ENCODE data around the gene LRRC73.
A peak's percentile ranks its signal among the peaks of the same experiment; 100 is the strongest.
"Not testable (repeated sequence)": the region's sequence is repeated elsewhere in the genome, so short reads cannot be mapped to it uniquely, and the experiment has no call there.

Gene LRRC73

GRCh38 chr6:43511824-43512415 lies 1.8 kb upstream of the LRRC73 start:
- DNase-seq (ENCODE audit: low read depth in 2 of 3, low spot score in 2 of 3): no peak

DNA sequence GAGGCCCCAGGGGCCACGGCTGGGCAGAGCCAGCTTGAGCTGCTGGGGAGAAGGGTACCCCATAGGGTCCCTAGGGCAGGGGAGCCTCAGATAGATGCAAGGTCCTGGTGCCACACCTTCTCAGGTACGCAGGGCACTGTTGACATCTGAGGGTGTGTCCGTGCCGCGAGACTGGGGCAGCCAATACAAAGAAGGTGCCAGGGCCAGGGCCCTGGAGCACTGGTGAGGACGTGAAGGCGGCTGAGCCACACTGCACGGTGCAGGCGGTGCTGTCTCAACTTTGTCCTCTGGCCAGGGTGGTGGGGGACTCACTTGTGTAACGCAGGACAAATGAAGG lies 649 bp upstream of the LRRC73 start:
- no peak for DNase-seq (ENCODE audit: low read depth in 2 of 3, low spot score in 2 of 3)

DNA sequence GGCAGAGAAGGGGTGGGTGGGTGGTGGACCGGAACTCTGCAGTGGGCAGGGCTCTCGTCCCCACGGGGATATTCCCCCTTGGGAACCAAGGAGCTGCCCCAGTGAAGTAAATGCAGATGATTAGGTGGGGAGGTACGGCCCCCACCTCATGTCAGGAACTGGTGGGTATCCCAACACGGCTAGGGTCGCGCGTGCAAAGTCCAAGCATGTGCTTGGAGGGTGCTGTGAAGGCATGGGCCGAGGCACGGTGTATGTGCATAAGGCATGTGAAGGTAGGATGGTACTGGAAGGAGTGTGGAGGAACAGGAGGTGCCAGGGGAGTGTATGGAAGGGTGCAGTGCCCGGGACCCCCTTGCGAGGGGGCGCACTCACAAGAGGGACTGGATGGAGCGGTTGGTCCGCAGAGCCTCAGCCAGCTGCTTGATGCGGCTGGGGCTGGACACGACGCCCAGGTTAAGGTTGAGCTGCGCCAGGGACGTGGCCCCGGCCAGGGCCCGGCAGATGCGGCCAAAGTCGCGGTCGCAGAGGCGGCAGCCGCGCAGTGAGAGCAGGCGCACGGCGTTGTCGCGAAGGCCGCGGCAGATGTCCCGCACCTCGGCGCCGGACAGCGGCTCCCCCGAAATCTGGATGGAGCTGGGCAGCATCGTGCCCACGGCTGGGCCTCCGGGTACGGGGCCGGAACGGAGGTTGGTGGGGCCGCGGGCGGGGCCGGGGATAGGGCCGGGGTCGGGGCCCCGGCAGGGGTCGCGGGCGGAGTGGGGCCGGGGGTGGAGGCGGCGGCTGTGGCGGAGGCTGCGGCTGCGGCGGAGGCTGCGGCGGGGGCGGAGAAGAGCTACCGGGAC lies 783 bp downstream of the LRRC73 start:
- no peak for DNase-seq (ENCODE audit: low read depth in 2 of 3, low spot score in 2 of 3)

GRCh38 chr6:43508481-43509141 lies 1.5 kb downstream of the LRRC73 start:
- DNase-seq (ENCODE audit: low read depth in 2 of 3, low spot score in 2 of 3): no peak

DNA sequence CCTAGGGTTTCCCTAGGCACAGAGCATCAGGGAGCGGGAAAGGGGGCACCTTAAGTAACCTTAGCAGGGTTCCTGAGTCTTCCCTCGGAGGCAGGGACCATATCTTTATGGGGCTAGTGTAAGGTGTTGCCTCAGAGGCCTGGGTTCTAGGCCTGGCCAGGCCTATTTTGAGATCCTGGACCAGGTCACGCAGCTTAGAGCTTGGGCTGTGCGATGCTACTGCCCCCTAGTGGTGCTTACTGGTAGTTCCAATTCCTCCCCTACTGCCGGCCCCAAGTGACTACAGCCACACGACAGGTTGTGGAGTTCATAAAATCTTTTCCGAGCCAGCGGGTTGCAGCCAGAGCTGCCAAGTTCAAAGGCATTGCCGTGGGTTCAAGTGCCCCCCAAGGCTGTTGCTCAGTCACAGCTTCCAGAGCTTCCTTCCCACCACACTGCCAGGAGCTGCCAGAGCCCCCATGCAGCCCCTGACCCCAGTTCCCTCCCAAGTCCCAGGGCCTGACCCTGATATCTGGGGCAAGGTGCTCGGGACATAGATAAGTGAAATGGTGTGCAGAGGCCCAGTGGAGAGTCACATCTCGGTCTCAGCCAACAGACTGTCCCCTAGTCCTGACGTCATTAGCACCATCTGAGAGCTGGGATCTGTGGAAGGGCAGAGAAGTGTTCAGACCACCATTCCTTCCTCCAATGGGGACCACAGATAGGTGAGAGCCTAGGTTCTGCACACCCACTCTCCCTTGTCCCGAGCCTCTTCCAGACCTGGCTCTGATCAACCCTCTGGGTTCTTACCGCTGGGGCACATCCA lies 3.3 kb downstream of the LRRC73 start:
- peak; percentile 40 to 86 (median 52) for DNase-seq (ENCODE audit: low read depth in 2 of 3, low spot score in 2 of 3)

- DNase-seq (ENCODE audit: low read depth in 2 of 3, low spot score in 2 of 3): no peak
Measured at GRCh38 chr6:43506171-43506570, 4.0 kb downstream of the LRRC73 start.

GRCh38 chr6:43505718-43506117 lies 4.4 kb downstream of the LRRC73 start:
- no peak for DNase-seq (ENCODE audit: low read depth in 2 of 3, low spot score in 2 of 3)

GRCh38 chr6:43504756-43505593 lies 5.2 kb downstream of the LRRC73 start:
- DNase-seq (ENCODE audit: low read depth in 2 of 3, low spot score in 2 of 3): no peak

DNA sequence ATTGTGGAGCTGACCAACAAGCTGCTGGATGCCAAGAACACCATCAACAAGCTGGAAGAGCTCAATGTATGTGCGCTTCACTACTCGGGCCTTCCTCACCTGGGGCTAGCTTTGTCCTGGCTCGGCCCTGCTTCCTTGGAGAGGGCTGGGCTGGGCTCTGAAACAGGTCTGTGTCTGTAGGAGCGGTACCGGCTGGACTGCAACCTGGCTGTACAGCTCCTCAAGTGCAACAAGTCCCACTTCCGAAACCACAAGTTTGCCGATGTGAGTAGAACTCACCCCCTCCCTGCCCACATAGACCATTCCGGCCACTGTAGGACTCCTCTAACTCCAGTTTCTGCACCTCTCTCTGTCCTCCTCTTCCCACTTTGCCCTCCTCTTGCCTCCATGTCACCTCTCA lies 6.7 kb downstream of the LRRC73 start:
- DNase-seq (ENCODE audit: low read depth in 2 of 3, low spot score in 2 of 3): no peak

GRCh38 chr6:43502666-43503065 lies 7.5 kb downstream of the LRRC73 start:
- no peak for DNase-seq (ENCODE audit: low read depth in 2 of 3, low spot score in 2 of 3)

- no peak for DNase-seq (ENCODE audit: low read depth in 2 of 3, low spot score in 2 of 3)
Measured at GRCh38 chr6:43500921-43501320, 9.2 kb downstream of the LRRC73 start.

DNA sequence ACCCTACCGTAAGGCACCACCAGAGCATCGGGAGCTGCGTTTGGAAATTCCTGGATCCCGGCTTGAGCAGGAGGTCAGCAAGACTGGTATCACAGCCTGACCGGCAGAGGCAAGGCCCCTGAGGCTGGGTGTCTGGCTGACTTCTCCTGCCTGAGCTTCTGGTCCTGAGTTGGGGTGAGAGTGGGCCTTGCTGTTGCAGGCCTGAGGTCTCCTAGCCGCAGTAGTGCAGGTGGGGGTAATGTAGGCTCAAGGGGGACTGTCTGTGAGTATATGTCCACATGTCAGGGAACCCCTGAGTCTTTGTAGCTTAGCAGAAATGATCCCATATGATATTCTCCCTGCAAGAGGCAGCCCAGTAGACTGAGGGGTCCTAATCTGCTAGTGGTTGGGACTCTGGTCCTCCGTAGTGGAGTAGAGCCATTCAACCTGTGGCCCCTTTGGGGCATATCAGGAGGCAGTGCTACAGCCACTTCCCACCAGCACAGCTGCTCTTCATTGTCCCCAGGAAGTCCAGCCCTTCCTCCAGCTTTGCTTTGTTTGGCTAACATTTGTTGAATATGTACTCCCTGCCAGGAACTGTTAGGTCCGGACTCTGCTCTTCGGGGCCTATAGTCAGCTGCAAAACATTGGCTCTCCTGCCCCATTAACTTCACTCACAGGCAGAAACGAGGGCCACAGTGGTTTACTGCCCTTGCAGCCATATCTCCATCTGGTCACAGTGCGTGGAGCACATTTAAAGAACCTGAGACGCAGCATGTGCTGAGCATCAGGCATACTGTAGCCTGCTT lies 10.9 kb downstream of the LRRC73 start:
- DNase-seq (ENCODE audit: low read depth in 2 of 3, low spot score in 2 of 3): no peak

DNA sequence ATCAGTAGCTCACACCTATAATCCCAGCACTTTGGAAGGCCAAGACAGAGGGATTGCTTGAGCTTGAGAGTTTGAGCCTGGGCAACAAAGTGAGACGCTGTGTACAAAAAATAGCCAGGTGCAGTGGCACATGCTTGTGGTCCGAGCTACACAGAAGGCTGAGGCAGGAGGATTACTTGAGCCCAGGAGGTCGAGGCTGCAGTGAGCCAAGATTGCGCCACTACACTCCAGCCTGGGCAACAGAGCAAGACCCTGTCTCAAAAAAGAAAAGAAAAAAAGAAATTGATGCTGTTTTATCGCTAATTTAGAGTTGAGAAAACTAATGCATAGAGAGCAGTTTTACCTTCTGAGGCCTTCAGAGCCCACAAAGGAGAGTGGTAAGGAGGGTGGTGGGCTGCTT lies 11.9 kb downstream of the LRRC73 start:
- not testable (repeated sequence) for DNase-seq (ENCODE audit: low read depth in 2 of 3, low spot score in 2 of 3)

- no peak for DNase-seq (ENCODE audit: low read depth in 2 of 3, low spot score in 2 of 3)
Measured at GRCh38 chr6:43497689-43498088, 12.5 kb downstream of the LRRC73 start.

DNA sequence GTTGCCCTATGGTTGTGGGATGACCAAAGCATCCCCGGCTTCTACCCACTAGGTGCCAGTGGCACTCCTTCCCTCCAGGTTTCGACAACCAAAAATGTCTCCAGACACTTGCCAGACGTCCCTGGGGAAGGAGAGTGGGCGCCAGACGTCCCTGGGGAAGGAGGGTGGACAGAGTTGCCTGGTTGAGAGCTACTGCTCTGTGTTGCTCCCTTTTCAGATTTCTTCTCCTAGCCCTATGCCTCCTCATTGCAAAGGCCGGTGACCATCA lies 13.1 kb downstream of the LRRC73 start:
- no peak for DNase-seq (ENCODE audit: low read depth in 2 of 3, low spot score in 2 of 3)

DNA sequence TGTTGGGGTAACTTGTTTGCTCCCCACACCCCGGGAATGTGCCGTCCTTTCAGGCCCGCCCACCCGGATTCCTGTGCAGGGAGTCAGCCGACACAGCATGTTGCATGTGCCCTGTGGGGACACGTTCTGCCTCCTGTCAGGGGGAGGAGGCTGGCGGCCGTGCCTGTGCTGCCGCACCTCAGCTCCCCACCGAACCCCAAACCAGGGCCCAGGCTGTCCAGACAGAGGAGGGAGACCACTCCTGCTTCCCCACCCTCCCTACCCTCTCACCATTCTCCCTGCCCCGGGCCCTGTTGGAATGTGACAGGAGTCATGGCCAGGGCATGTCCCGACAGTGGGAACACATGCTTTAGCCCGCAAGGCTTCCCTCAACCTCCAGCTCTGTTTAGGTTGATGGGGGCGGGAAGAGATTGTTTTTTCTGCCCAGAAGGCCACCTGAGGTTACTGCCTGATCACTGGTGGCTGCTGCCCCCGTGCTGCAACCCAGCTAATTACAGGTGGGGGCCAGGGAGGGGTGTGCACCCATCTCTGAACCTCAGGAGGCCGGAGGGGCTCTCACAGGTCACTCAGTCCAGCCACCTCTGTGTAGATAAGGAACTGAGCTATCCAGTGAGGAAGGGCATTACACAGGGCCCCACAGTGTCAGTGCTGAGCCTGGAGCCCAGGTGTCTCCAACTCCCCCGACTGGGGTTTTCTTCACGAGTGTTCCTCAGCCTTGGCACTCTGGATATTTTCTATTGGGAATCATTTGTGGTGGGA lies 13.6 kb downstream of the LRRC73 start:
- no peak for DNase-seq (ENCODE audit: low read depth in 2 of 3, low spot score in 2 of 3)

DNA sequence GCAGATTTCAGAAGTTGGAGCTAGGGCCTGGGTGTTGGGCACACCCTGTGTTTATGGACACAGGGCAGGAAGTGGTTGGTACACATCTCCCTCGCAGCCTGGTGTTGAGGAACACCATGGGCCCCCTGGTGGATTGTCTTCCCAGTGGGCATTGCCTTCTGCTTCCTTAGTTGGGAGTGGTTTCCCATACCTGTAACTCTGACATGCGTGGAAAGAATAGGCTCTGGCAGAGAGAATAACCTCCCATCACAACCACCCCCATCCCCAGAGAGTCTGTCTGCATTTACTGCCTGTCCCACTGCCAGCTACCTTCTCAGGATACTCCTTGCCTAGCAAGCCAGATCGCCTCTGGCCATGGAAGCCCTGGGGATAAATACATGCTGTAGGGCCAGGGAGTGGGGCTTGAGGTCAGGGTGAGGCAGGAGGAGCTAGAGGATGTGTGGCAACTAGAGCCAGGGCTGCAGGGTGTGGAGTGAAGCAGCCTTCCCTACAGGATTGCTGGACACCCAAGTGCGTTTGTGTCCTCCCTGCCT lies 14.7 kb downstream of the LRRC73 start:
- no peak for DNase-seq (ENCODE audit: low read depth in 2 of 3, low spot score in 2 of 3)

- DNase-seq (ENCODE audit: low read depth in 2 of 3, low spot score in 2 of 3): no peak
Measured at GRCh38 chr6:43494766-43495165, 15.4 kb downstream of the LRRC73 start.

DNA sequence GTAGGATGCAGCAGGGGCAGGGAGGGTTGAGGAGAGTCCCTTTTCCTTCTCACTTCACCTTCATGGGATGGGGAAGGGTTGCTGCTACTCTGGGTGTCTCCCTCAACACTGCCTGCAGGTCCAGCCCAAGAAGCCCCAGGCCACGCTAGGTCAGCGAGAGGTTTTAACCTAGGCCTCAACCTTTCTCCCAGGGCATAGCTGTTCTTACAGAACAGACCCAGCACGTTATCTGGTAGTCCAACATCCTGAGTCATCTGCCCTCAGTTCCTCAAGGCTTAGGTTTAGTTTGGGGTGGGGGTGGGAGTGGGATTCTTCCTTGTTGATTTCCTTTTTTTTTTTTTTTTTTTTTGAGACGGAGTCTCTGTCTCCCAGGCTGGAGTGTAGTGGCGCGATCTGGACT lies 15.8 kb downstream of the LRRC73 start:
- no peak for DNase-seq (ENCODE audit: low read depth in 2 of 3, low spot score in 2 of 3)
